Measurements from ENCODE around the gene TLL2.

TLL2 gene

GRCh38 chr10:96441987-96442643 lies 71.6 kb downstream of the TLL2 start:
- H3K9me3 ChIP-seq: no peaks in the 10 kb centered on the region
- H3K27me3 ChIP-seq: no peaks in the 10 kb centered on the region
- no peak for TF ChIP-seq CTCF (IDR thresholded peaks at IDR 0.05)
- H3K4me1 ChIP-seq (ENCODE audit: control insufficient read depth in 1 of 2, insufficient read depth in 1 of 2, low read depth in 1 of 2, low read length in 1 of 2): peaks cover 12 to 15% of the 10 kb centered on the region in 2 experiments
- no peaks in the 10 kb centered on the region for H3K36me3 ChIP-seq
- no peak overlapping the region for H3K4me3 ChIP-seq (ENCODE audit: low read depth in 1 of 2, low read length in 1 of 2)
- H3K27ac ChIP-seq: no peak overlapping the region

GRCh38 chr10:96441322-96441885 lies 72.3 kb downstream of the TLL2 start:
- Histone ChIP-seq H3K27ac (peak overlapping the region; percentile 30), H3K4me1 (ENCODE audit: control insufficient read depth in 1 of 2, insufficient read depth in 1 of 2, low read depth in 1 of 2, low read length in 1 of 2) (peaks cover 12 to 15% of the 10 kb centered on the region in 2 experiments)
- no peak for TF ChIP-seq CTCF (IDR thresholded peaks at IDR 0.05)

GRCh38 chr10:96440361-96441292 lies 73.1 kb downstream of the TLL2 start:
- Histone ChIP-seq H3K27ac (peak overlapping the region; percentile 30), H3K27me3 (no peaks in the 10 kb centered on the region), H3K9me3 (no peaks in the 10 kb centered on the region), H3K36me3 (no peaks in the 10 kb centered on the region), H3K4me3 (ENCODE audit: low read depth in 1 of 2, low read length in 1 of 2) (no peak overlapping the region), H3K4me1 (ENCODE audit: control insufficient read depth in 1 of 2, insufficient read depth in 1 of 2, low read depth in 1 of 2, low read length in 1 of 2) (peaks cover 12 to 15% of the 10 kb centered on the region in 2 experiments)
- TF ChIP-seq CTCF (IDR thresholded peaks at IDR 0.05): no peak

More at GRCh38 chr10:96441322-96441885, 72.3 kb downstream of the TLL2 start:
- Histone ChIP-seq H3K9me3 (no peaks in the 10 kb centered on the region), H3K27me3 (no peaks in the 10 kb centered on the region), H3K36me3 (no peaks in the 10 kb centered on the region), H3K4me3 (ENCODE audit: low read depth in 1 of 2, low read length in 1 of 2) (no peak overlapping the region)

GRCh38 chr10:96439725-96440124 lies 74.0 kb downstream of the TLL2 start:
- TF ChIP-seq CTCF (IDR thresholded peaks at IDR 0.05): no peak
- H3K27me3 ChIP-seq: no peaks in the 10 kb centered on the region
- H3K4me3 ChIP-seq (ENCODE audit: low read depth in 1 of 2, low read length in 1 of 2): no peak overlapping the region
- H3K4me1 ChIP-seq (ENCODE audit: control insufficient read depth in 1 of 2, insufficient read depth in 1 of 2, low read depth in 1 of 2, low read length in 1 of 2): peaks cover 12 to 15% of the 10 kb centered on the region in 2 experiments
- no peaks in the 10 kb centered on the region for H3K36me3 ChIP-seq
- no peaks in the 10 kb centered on the region for H3K9me3 ChIP-seq
- H3K27ac ChIP-seq: no peak overlapping the region

GRCh38 chr10:96436035-96436434 lies 77.7 kb downstream of the TLL2 start:
- no peak overlapping the region for H3K27ac ChIP-seq
- no peak for TF ChIP-seq CTCF (IDR thresholded peaks at IDR 0.05)
- no peaks in the 10 kb centered on the region for H3K36me3 ChIP-seq
- H3K9me3 ChIP-seq: no peaks in the 10 kb centered on the region
- peaks cover 6 to 8% of the 10 kb centered on the region in 2 experiments for H3K4me1 ChIP-seq (ENCODE audit: control insufficient read depth in 1 of 2, insufficient read depth in 1 of 2, low read depth in 1 of 2, low read length in 1 of 2)
- no peaks in the 10 kb centered on the region for H3K27me3 ChIP-seq
- no peak overlapping the region for H3K4me3 ChIP-seq (ENCODE audit: low read depth in 1 of 2, low read length in 1 of 2)

Measured in neutrophil (primary cell).